C4-2B (cell line): ENCODE data around the gene STARD6.

ENCODE experiments used
- H3K27ac ChIP-seq: fragments of 450-650 bp; 2 replicates; pipeline ENCODE4 v1.5.1; 2017
- ZFX ChIP-seq: fragments of 450-650 bp; IDR thresholded peaks from 2 replicates; pipeline ENCODE4 v1.6.1; 2017
- TF ChIP-seq, protein P1 (sequence below): fragments of 450-650 bp; conservative IDR thresholded peaks from 2 replicates; pipeline ENCODE4 v1.5.1; 2017; ENCODE audit warnings: mild to moderate bottlenecking

The STARD6 gene

DNA sequence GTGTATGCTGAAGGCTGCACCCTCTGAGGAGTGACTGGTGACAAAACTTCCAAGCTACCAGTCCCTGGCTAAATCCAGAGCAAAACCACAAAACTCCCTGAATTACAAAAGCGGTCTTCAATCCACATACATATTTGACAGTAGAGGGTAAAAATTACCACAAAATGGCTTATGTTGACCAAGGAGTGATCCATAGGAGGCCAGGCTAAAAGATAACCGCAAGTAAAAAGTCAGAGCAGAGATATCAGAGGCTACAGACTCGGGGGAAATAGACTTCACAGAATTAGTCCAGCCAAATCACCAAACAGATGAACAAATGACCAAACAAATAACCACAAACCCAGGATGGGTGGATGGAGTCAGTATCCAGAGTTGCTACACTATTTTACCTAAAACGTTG is 19.4 kb downstream of the STARD6 start:
- H3K27ac ChIP-seq = no peak overlapping the region
- TF ChIP-seq, protein P1, sequence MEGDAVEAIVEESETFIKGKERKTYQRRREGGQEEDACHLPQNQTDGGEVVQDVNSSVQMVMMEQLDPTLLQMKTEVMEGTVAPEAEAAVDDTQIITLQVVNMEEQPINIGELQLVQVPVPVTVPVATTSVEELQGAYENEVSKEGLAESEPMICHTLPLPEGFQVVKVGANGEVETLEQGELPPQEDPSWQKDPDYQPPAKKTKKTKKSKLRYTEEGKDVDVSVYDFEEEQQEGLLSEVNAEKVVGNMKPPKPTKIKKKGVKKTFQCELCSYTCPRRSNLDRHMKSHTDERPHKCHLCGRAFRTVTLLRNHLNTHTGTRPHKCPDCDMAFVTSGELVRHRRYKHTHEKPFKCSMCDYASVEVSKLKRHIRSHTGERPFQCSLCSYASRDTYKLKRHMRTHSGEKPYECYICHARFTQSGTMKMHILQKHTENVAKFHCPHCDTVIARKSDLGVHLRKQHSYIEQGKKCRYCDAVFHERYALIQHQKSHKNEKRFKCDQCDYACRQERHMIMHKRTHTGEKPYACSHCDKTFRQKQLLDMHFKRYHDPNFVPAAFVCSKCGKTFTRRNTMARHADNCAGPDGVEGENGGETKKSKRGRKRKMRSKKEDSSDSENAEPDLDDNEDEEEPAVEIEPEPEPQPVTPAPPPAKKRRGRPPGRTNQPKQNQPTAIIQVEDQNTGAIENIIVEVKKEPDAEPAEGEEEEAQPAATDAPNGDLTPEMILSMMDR = no peak
- no peak for TF ChIP-seq ZFX

DNA sequence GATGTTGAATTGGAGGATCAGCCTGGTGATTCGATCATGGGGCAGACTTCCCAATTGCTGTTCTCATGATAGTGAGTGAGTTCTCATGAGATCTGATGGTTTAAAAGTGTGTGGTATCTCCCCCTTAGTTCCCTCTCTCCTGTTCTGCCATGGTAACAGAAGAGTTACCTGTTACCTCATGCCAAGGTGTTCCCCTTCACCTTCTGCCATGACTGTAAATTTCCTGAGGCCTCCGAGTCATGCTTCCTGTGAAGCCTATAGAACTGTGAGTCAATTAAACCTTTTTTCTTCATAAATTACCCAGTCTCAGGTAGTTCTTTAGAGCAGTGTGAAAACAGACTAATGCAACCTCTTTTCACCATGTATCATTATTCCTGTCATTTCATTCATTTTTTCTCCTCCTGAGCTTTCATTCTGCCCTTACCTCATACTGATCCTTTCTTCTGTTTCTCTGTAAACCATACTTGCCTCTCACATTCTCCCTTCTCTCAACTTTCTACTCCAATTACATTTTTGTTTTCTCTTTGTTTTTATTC is 22.0 kb downstream of the STARD6 start:
- TF ChIP-seq, protein P1 = no peak
- no peak for TF ChIP-seq ZFX

DNA sequence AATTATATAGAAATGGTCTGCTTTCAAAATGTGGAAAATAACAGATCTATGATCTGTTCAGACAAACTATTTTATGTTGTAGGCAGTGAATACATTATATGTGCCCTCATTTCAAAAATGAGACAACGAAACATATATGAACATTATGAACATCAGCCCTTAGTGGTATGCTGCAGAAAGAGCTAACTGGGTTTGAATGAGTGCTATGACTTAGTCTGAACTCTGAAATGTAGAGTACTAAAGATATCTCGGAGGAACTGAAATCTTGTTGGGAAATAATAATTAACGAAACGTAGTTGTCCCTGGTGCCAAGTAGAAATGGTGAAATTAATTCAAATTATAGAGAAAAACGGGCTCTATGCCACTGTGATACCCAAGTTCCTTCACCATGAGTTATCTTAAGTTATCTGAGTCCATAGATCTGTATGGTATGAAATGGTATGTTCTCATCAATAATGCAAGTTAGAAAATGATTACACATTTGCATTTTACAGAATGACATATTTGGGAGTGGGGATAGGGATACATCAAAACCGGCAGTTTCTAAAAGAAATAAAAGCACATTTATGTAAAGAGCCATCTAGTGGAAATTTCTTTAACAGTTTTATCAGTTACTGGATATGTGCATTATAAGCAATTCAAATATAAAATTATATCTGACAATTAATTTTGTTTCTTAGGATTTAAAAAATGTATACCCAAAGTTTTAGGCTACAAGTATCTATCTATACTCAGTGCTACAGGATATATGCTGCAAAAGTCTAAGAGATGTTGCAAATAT is 26.7 kb downstream of the STARD6 start:
- no peak overlapping the region for H3K27ac ChIP-seq
- TF ChIP-seq, protein P1 = peak; percentile 45
- TF ChIP-seq ZFX = no peak

More for the DNA sequence above, 22.0 kb downstream of the STARD6 start:
- H3K27ac ChIP-seq = no peak overlapping the region

DNA sequence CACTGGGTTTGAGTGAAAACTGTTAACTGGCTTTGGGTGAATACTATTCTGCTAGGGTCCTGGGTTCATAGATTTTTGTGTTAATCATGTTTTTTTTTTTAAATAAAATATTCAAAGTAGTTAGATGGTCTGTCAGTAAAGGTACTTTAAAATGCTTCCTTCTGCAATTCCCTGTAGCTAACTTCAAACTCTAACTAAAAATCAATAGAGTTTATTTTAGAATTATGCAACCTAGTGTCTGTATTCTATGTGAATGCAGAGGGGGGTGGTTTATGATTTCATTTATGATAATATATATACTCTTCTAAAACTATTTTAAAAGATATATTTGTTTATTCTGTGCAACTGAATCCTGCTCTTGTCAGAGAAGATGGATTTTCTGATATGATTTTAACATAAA is 27.9 kb downstream of the STARD6 start:
- no peak overlapping the region for H3K27ac ChIP-seq
- TF ChIP-seq ZFX = no peak
- TF ChIP-seq, protein P1 = no peak

DNA sequence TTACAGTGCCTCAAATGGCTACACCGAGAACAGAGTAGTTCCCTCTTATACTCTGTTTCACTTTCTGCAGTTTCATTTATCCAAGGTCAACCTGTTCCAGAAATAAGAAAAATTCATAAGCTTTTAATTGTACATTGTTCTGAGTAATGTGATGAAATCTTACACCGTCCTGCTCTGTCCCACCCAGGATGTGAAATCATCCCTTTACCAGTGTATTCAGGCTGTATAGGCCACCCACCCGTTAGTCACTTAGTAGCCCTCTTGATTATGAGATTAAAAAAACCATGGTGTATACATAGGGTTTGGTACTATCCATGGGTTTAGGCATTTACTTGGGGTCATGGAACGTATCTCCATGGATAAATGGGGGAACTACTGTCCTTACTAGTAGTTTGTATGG is 29.8 kb downstream of the STARD6 start:
- no peak for TF ChIP-seq ZFX
- TF ChIP-seq, protein P1 = no peak
- H3K27ac ChIP-seq = no peak overlapping the region

DNA sequence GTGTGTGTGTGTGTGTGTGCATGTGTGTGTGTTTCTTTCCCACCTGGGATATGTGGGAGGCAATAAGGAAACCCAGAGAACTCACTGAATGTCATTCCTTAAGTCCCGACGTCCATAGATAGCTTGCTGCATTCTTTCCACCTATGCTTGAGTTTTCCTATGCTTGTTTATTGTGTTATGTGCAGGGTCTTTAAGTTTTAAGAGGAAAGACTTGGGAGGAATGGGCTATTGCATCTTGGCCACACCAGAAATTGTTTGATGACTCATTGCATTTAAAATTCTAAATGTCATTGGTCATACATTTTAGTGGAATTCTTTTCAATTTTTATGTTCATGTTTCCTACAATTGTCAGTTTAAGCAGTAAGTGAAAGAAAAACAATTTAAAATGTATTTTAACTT is 33.7 kb downstream of the STARD6 start:
- no peak overlapping the region for H3K27ac ChIP-seq
- no peak for TF ChIP-seq ZFX
- TF ChIP-seq, protein P1 = no peak

DNA sequence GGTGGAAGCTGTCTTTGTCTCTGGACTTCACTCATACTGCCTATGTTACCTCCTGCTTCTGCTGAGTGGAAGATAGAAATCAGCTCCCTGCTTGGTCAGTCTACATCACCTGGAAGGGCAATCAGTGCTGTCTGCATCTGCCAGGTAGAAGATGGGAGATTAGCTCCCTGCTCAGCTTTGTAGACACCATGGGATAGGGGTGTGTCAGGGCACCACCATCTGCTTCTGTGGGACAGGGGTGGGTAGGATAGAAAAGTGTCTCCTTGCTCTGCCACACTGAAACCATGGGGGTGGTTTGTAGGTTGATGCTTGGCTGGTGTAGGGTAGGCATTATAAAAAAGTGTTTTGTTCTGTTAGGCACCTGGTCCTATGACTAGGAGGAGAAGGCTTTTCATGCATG is 34.1 kb downstream of the STARD6 start:
- H3K27ac ChIP-seq = no peak overlapping the region
- TF ChIP-seq, protein P1 = no peak
- TF ChIP-seq ZFX = no peak
